ENCODE measurements around the gene NNMT.

DNA sequence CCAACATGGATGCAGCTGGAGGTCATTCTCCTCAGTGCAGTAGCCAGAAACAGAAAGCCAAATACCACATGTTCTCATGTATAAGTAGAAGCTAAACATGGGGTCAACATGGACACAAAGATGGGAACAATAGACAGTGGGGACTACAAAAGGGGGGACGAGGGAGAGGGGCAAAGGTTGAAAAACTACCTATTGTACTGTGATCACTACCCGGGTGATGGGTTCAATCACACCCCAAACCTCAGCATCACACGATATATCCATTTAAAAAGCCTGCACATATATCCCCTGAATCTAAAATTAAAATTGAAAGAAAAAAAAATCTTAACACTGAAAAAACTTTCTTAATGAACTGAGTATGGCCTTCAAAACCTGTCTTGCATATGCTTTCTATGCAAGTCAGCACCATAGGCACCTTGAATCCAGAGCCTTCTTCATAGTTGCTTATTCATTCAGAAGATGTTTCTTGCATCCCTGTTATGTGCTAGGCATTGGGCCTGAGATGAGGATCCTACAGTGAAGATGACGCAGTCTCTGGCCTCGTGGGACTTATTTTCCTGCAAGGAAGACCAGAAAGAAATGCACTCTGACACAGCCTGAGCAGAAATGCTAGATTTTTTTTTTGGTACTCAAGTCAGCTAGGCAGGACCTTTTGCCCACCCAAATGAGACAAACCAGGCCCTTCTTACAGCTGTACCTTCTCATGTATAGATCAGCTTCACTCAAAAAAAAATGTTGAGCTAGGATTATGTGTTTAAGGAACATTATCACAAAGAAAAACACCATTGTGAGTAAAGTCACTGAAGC is 21.0 kb downstream of the NNMT start:
- TF ChIP-seq POLR2A (IDR thresholded peaks at IDR 0.05), result no peak
- no peak for TF ChIP-seq CTCF (IDR thresholded peaks at IDR 0.05)
